C4-2B (cell line): ENCODE measurements around the gene IFNG-AS1.

Experiments
- H3K27ac ChIP-seq: fragments of 450-650 bp; 2 replicates; pipeline ENCODE4 v1.5.1; 2017
- CTCF ChIP-seq: fragments of 450-650 bp; conservative IDR thresholded peaks from 2 replicates; pipeline ENCODE4 v1.5.1; 2017; ENCODE audit warnings: mild to moderate bottlenecking
- ZFX ChIP-seq: fragments of 450-650 bp; IDR thresholded peaks from 2 replicates; pipeline ENCODE4 v1.6.1; 2017

IFNG-AS1 gene

GRCh38 chr12:68056300-68056699 lies 67.1 kb downstream of the IFNG-AS1 start:
- TF ChIP-seq ZFX (no peak), CTCF (no peak)
- no peak overlapping the region for H3K27ac ChIP-seq

GRCh38 chr12:68063900-68064590 lies 74.8 kb downstream of the IFNG-AS1 start:
- H3K27ac ChIP-seq = no peak overlapping the region
- no peak for TF ChIP-seq CTCF
- no peak for TF ChIP-seq ZFX

GRCh38 chr12:68065163-68065562 lies 75.9 kb downstream of the IFNG-AS1 start:
- no peak for TF ChIP-seq CTCF
- no peak for TF ChIP-seq ZFX
- no peak overlapping the region for H3K27ac ChIP-seq

GRCh38 chr12:68065687-68066086 lies 76.4 kb downstream of the IFNG-AS1 start:
- TF ChIP-seq ZFX (no peak), CTCF (no peak)
- H3K27ac ChIP-seq = no peak overlapping the region

GRCh38 chr12:68067762-68068376 lies 78.6 kb downstream of the IFNG-AS1 start:
- TF ChIP-seq ZFX (no peak), CTCF (peak; percentile 76)
- H3K27ac ChIP-seq = no peak overlapping the region

GRCh38 chr12:68069275-68069674 lies 80.0 kb downstream of the IFNG-AS1 start:
- no peak overlapping the region for H3K27ac ChIP-seq

More at GRCh38 chr12:68069275-68069674, 80.0 kb downstream of the IFNG-AS1 start:
- TF ChIP-seq CTCF (no peak), ZFX (no peak)
